Right lung (tissue), 5 donors: ENCODE results near the gene NOXA1. TPM values are rescaled to one million over a fixed set of nuclear protein-coding genes. Genes with fewer than 3 reads are reported as not detected.

Source experiments
- DNase-seq, 2 donors: peaks; one replicate each; pipeline ENCODE4 v3.0.0-alpha.2; 2013
- polyA plus RNA-seq, 5 donors: library from polyadenylated mRNA; unstranded; fragments of 120-200 nt; gene quantifications; one replicate each; pipeline versions ENCODE4 v1.2.1 to v1.2.3, GENCODE V29; 2013; ENCODE audit warnings: inconsistent platforms in 1 of 5, low replicate concordance in 1 of 5; ENCODE audit not compliant: insufficient read length in 5 of 5, insufficient read depth in 1 of 5

NOXA1 gene
- polyA plus RNA-seq, 5 donors, result 3.9 to 8.4 (median 6.9) TPM

DNA sequence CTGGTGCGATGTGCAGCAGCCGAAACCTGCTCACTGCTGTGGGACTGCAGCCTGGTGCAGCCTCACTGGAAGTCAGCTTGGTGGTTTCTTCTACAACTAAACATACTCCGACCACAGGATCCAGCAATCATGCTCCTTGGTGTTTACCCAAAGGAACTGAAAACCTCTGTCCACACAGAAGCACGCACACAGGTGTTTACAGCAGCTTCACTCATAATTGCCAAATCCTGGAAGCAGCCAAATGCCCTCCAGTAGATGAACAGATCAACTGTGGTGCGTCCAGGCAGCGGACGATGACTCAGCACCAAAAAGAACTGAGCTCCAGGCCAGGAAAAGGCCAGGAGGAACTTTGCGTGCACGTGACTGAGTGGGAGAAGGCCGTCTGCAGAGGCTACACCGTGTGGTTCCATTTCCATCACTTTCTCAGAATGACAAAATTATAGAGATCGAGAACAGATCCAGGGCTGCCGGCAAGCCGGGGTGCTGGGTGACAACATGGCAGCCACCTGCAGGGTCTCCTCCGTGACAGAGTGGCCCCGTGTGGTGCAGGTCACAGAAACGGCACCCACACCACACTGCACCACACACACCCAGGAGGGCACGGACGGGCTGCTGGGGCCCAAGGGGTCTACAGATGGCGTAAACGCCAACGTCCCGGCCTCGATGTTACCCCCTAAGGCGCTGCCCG is 59.0 kb downstream of the NOXA1 start:
- no peak for DNase-seq

Other genes with a start within 250 kb of the NOXA1 start
- 10 to 100 TPM; 34.4 to 53.0 (median 44.4) TPM for gene ANAPC2, start 234.8 kb upstream of the NOXA1 start, polyA plus RNA-seq
- 10 to 100 TPM; 34.4 to 69.2 (median 43.9) TPM for gene SSNA1, start 234.7 kb upstream of the NOXA1 start, polyA plus RNA-seq
- gene TPRN, start 222.7 kb upstream of the NOXA1 start, polyA plus RNA-seq, result 10 to 100 TPM in 2 of 5 donors, 1 to 10 TPM in 3; 5.9 to 12.1 (median 7.6) TPM
- 10 to 100 TPM; 31.5 to 40.1 (median 35.4) TPM for gene TMEM203, start 217.7 kb upstream of the NOXA1 start, polyA plus RNA-seq
- 10 to 100 TPM in 2 of 5 donors, 1 to 10 TPM in 3; 6.9 to 16.1 (median 9.8) TPM for gene NDOR1, start 217.7 kb upstream of the NOXA1 start, polyA plus RNA-seq
- 10 to 100 TPM in 1 of 5 donors, 1 to 10 TPM in 4; 3.2 to 10.8 (median 6.3) TPM for gene RNF208, start 201.2 kb upstream of the NOXA1 start, polyA plus RNA-seq
- gene CYSRT1, start 198.2 kb upstream of the NOXA1 start, polyA plus RNA-seq, result 1 to 10 TPM in 4 of 5 donors, under 1 TPM in 1; 0.96 to 3.0 (median 2.0) TPM
- gene RNF224, start 195.9 kb upstream of the NOXA1 start, polyA plus RNA-seq, result 1 to 10 TPM; 1.5 to 3.8 (median 3.5) TPM
- gene SLC34A3, start 192.5 kb upstream of the NOXA1 start, polyA plus RNA-seq, result 1 to 10 TPM in 4 of 5 donors, under 1 TPM in 1; 0.84 to 2.5 (median 1.9) TPM
- 100 to 1,000 TPM; 211 to 322 (median 258) TPM for gene TUBB4B, start 182.1 kb upstream of the NOXA1 start, polyA plus RNA-seq
- gene STPG3, start 172.1 kb upstream of the NOXA1 start, polyA plus RNA-seq, result 1 to 10 TPM in 2 of 5 donors, under 1 TPM in 3; 0.26 to 1.5 (median 0.98) TPM
- 10 to 100 TPM; 43.3 to 73.2 (median 55.3) TPM for gene NELFB, start 168.1 kb upstream of the NOXA1 start, polyA plus RNA-seq
- gene TOR4A, start 145.7 kb upstream of the NOXA1 start, polyA plus RNA-seq, result 10 to 100 TPM in 3 of 5 donors, 1 to 10 TPM in 2; 6.6 to 17.8 (median 10.3) TPM
- 10 to 100 TPM in 1 of 5 donors, 1 to 10 TPM in 4; 7.5 to 14.7 (median 9.0) TPM for gene NRARP, start 121.1 kb upstream of the NOXA1 start, polyA plus RNA-seq
- gene EXD3, start 231 bp upstream of the NOXA1 start, polyA plus RNA-seq, result 10 to 100 TPM; 10.9 to 22.0 (median 15.0) TPM
- under 1 TPM; 0.32 to 0.63 (median 0.52) TPM for gene ENTPD8, start 18.0 kb downstream of the NOXA1 start, polyA plus RNA-seq
- 10 to 100 TPM; 31.1 to 46.8 (median 40.3) TPM for gene NSMF, start 35.9 kb downstream of the NOXA1 start, polyA plus RNA-seq
- gene PNPLA7, start 127.0 kb downstream of the NOXA1 start, polyA plus RNA-seq, result 1 to 10 TPM; 2.9 to 7.8 (median 5.2) TPM
- gene MRPL41, start 128.5 kb downstream of the NOXA1 start, polyA plus RNA-seq, result 10 to 100 TPM in 4 of 5 donors, 1 to 10 TPM in 1; 9.1 to 30.5 (median 15.5) TPM
- 10 to 100 TPM; 43.4 to 68.5 (median 56.2) TPM for gene DPH7, start 155.5 kb downstream of the NOXA1 start, polyA plus RNA-seq
- gene ZMYND19, start 167.1 kb downstream of the NOXA1 start, polyA plus RNA-seq, result 10 to 100 TPM; 16.1 to 27.7 (median 20.7) TPM
- gene ARRDC1, start 182.3 kb downstream of the NOXA1 start, polyA plus RNA-seq, result 10 to 100 TPM; 23.4 to 44.0 (median 35.2) TPM
- gene EHMT1, start 195.6 kb downstream of the NOXA1 start, polyA plus RNA-seq, result 10 to 100 TPM; 64.9 to 91.2 (median 73.8) TPM